CD4-positive, alpha-beta memory T cell (primary cell): ENCODE data around the gene ZNF277. TPM values are rescaled to one million over a fixed set of nuclear protein-coding genes. Genes with fewer than 3 reads are reported as not detected.
"Not testable (repeated sequence)": the region's sequence is repeated elsewhere in the genome, so short reads cannot be mapped to it uniquely, and the experiment has no call there.

Source experiments
- CTCF ChIA-PET: fragments of 350-600 bp; sonication (Branson Sonifier 250); formaldehyde crosslinking; loops from one replicate; lab custom pipeline; 2021; ENCODE audit warnings: inconsistent platforms; ENCODE audit not compliant: partially characterized antibody; lab: Charles Lee
- POLR2A ChIA-PET: fragments of 350-600 bp; sonication (Branson Sonifier 250); formaldehyde crosslinking; loops from one replicate; lab custom pipeline; 2021; ENCODE audit not compliant: partially characterized antibody; lab: Charles Lee
- DNase-seq, 5 donors: peaks; one replicate each; pipeline versions ENCODE4 v3.0.0 to v3.0.0-alpha.2; 2020 to 2022; ENCODE audit warnings: mixed read lengths in 1 of 5
- H3K27ac ChIP-seq: one replicate; pipeline ENCODE4 v1.7.0; 2013; ENCODE audit warnings: low read depth, low read length
- H3K27me3 ChIP-seq: 2 replicates; pipeline ENCODE4 v1.7.0; 2013; ENCODE audit warnings: mild to moderate bottlenecking, low read length, moderate library complexity; ENCODE audit not compliant: insufficient read depth
- H3K36me3 ChIP-seq: 2 replicates; pipeline ENCODE4 v1.7.0; 2013; ENCODE audit warnings: mild to moderate bottlenecking, low read length, moderate library complexity; ENCODE audit not compliant: insufficient read depth
- H3K4me1 ChIP-seq: 2 replicates; pipeline ENCODE4 v1.7.0; 2013; ENCODE audit warnings: mild to moderate bottlenecking, low read length, moderate library complexity; ENCODE audit not compliant: insufficient read depth
- H3K4me3 ChIP-seq, 2 donors: one replicate each; pipeline ENCODE4 v1.7.0; 2013; ENCODE audit warnings: low read length in 2 of 2, mild to moderate bottlenecking in 1 of 2
- H3K9me3 ChIP-seq, 2 donors: one replicate each; pipeline ENCODE4 v1.7.0; 2013; ENCODE audit warnings: low read length in 2 of 2, control low read depth in 1 of 2; ENCODE audit not compliant: control insufficient read depth in 1 of 2
- H3K27ac Mint-ChIP-seq, 7 donors: one replicate each; pipeline ENCODE4 v1.8.0; 2020 to 2021; ENCODE audit warnings: mixed read lengths in 7 of 7, mild to moderate bottlenecking in 6 of 7, inconsistent platforms in 3 of 7, moderate library complexity in 3 of 7
- H3K27me3 Mint-ChIP-seq, 2 donors: one replicate each; pipeline ENCODE4 v1.8.0; 2020 to 2021; ENCODE audit warnings: mixed read lengths in 2 of 2
- H3K36me3 Mint-ChIP-seq, 2 donors: one replicate each; pipeline ENCODE4 v1.8.0; 2020 to 2021; ENCODE audit warnings: mixed read lengths in 2 of 2, inconsistent platforms in 1 of 2, mild to moderate bottlenecking in 1 of 2
- H3K4me1 Mint-ChIP-seq, 4 donors: one replicate each; pipeline ENCODE4 v1.8.0; 2020 to 2021; ENCODE audit warnings: mixed read lengths in 4 of 4, mild to moderate bottlenecking in 1 of 4
- H3K4me3 Mint-ChIP-seq, 8 donors: one replicate each; pipeline ENCODE4 v1.8.0; 2020 to 2021; ENCODE audit warnings: mixed read lengths in 8 of 8, mild to moderate bottlenecking in 7 of 8, moderate library complexity in 6 of 8, inconsistent platforms in 3 of 8
- H3K9me3 Mint-ChIP-seq, 8 donors: one replicate each; pipeline ENCODE4 v1.8.0; 2020 to 2021; ENCODE audit warnings: mixed read lengths in 8 of 8, mild to moderate bottlenecking in 5 of 8, inconsistent platforms in 3 of 8, moderate library complexity in 1 of 8
- intact Hi-C: fragments of 100-400 bp; cut with micrococcal nuclease; formaldehyde crosslinking; loops from one replicate; pipeline ENCODE4 v1.15.1; 2023
- polyA plus RNA-seq, 2 donors: library from polyadenylated mRNA; unstranded; fragments of 300-500 nt; fragmentation: Illumina TruSeq; gene quantifications; one replicate each; pipeline ENCODE4 v1.2.3, GENCODE V29; 2021
- total RNA-seq, 2 experiments: library from RNA; stranded (reverse); gene quantifications; one replicate each; pipeline ENCODE4 v1.2.3, GENCODE V29; 2021

The ZNF277 gene
- total and polyA plus RNA-seq, 4 experiments from 2014 or later, result 19.7 to 31.4 (median 25.9) TPM

DNA sequence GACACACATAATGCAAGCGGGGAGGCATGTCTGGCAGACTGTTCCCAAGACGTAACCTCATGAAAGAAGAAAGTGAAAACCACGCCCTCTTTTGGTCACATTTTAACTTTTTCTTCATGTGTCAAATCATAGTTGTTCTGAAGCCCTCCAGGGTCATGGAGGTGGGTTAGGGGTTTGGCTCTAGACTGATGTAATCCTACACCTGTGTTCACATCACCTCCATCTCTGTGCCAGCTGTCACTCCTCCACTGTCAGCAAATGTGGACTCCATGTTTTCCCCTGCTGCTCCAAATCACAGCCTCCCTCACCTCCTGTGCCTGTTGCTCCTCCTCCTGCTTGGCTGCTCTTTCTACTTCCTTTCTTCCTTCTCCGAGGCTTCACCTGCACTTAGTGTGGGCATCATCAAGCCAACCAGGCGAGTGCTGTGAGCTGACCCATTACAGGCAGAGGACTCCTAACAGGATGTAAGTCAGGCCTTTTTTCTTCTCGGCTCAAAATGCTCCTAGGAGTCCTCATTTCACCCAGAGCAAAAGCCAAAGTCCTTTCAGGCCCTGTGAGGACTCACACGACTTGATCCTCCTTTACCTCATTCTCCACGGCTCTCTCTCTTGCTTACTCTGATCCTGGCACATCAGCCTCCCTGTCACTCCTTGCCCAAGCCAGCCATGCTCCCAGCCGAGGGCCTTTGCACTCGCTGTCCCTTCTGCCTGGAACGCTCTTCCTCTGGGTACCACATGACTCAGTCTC, 177.3 kb downstream of the ZNF277 start:
- Histone ChIP-seq H3K4me1 (no peaks in the 10 kb centered on the region), H3K4me3 (no peak overlapping the region), H3K27me3 (no peaks in the 10 kb centered on the region), H3K36me3 (no peaks in the 10 kb centered on the region), H3K27ac (no peak overlapping the region), H3K9me3 (no peaks in the 10 kb centered on the region)
- Mint-ChIP-seq H3K9me3 (peaks cover 0 to 5% (median 0%) of the 10 kb centered on the region in 8 donors), H3K4me1 (peaks cover 2 to 12% (median 5%) of the 10 kb centered on the region in 4 donors), H3K4me3 (peak overlapping the region in 1 of 8 donors; percentile 1), H3K27ac (peak overlapping the region in 1 of 7 donors; percentile 36), H3K36me3 (no peaks in the 10 kb centered on the region), H3K27me3 (peaks cover 3 to 6% of the 10 kb centered on the region in 2 donors)
- POLR2A ChIA-PET, result no interaction called here
- CTCF ChIA-PET, result interaction anchor here (0.9 to 1.0 kb wide), 2 partner anchors 14 to 20 kb away, joined by 3 read pairs; no protein-coding TSS in a partner anchor
- DNase-seq, result no peak
- intact Hi-C loops, result no loop called here

DNA sequence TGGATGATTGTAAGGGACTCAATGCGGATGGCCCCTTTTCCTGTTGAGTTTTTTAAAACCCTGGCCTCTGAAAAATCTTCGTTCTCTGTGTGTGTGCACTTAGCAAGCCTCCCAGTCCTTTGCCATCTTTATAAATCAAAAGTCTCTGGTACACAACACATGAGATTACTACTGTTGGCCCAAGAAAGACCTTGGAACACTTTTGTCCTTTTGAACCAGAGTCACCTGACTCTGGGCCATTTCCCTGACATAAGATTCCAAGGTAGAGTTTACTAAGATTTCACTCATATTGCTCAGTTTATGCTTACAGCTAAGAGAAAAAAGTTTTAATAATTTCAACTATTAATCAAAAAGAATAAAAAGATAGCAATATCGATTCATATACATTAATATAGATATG, 179.0 kb downstream of the ZNF277 start:
- CTCF ChIA-PET, result no interaction called here
- H3K4me3 Mint-ChIP-seq, result no peak overlapping the region
- intact Hi-C loops, result no loop called here

DNA sequence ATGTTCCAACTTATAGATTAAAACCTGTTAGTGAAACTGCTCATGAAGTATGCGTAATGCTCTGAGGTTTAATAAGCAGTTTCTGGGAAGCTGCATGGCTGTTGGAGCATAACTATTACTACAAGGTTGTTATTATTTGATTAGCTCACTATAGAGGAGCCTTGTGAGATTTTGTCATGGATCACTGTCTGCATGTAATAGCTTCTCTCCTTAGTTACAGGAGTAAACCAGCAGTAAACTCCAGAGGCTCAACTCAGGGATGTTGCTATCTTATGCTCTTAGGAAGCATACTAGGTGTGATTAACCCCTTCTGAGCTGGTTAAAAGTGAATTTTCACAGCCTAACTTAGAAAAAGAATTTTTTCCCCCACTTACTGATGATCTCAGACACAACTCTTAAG, 180.1 kb downstream of the ZNF277 start:
- H3K4me3 Mint-ChIP-seq, result no peak overlapping the region
- H3K4me1 Mint-ChIP-seq, result peaks cover 7 to 18% (median 11%) of the 10 kb centered on the region in 4 donors
- H3K36me3 ChIP-seq, result no peaks in the 10 kb centered on the region
- H3K27me3 Mint-ChIP-seq, result peaks cover 3 to 5% of the 10 kb centered on the region in 2 donors
- H3K4me1 ChIP-seq, result no peaks in the 10 kb centered on the region
- CTCF ChIA-PET, result no interaction called here
- peaks cover 0 to 2% (median 0%) of the 10 kb centered on the region in 8 donors for H3K9me3 Mint-ChIP-seq
- intact Hi-C loops, result no loop called here
- no peak overlapping the region for H3K27ac Mint-ChIP-seq
- H3K27me3 ChIP-seq, result no peaks in the 10 kb centered on the region
- DNase-seq, result no peak
- H3K27ac ChIP-seq, result no peak overlapping the region
- no peaks in the 10 kb centered on the region for H3K9me3 ChIP-seq
- POLR2A ChIA-PET, result no interaction called here
- no peaks in the 10 kb centered on the region for H3K36me3 Mint-ChIP-seq
- H3K4me3 ChIP-seq, result no peak overlapping the region

More for the DNA sequence above, 179.0 kb downstream of the ZNF277 start:
- no peak overlapping the region for H3K4me3 ChIP-seq
- Mint-ChIP-seq H3K27me3 (peaks cover 3 to 5% of the 10 kb centered on the region in 2 donors), H3K9me3 (peaks cover 0 to 5% (median 0%) of the 10 kb centered on the region in 8 donors), H3K27ac (no peak overlapping the region), H3K4me1 (peaks cover 2 to 12% (median 5%) of the 10 kb centered on the region in 4 donors), H3K36me3 (no peaks in the 10 kb centered on the region)
- H3K27ac ChIP-seq, result no peak overlapping the region
- no peaks in the 10 kb centered on the region for H3K27me3 ChIP-seq
- POLR2A ChIA-PET, result no interaction called here
- H3K4me1 ChIP-seq, result no peaks in the 10 kb centered on the region
- no peaks in the 10 kb centered on the region for H3K9me3 ChIP-seq
- no peaks in the 10 kb centered on the region for H3K36me3 ChIP-seq
- no peak for DNase-seq

DNA sequence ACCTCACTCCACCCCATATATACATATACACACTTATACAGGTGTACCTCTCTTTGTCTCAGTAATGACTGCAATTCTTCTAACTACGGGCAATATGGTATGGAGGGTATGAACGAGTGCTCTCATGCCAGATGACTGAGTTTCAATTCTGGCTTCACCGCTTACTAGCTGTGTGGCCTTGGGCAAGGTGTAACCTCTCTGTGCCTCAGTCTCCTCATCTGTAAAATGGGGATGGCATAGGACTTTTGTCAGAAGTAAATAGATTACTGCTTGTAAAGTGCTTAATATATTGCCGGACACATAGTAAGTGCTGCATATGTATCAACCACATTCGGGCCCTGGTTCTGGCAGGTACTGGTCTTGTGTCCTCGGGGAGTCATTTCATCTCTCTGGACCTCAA, 183.7 kb downstream of the ZNF277 start:
- Histone ChIP-seq H3K27ac (no peak overlapping the region), H3K36me3 (no peaks in the 10 kb centered on the region), H3K4me3 (no peak overlapping the region), H3K27me3 (no peaks in the 10 kb centered on the region), H3K4me1 (peaks cover 7% of the 10 kb centered on the region), H3K9me3 (no peaks in the 10 kb centered on the region)
- ChIA-PET CTCF (no interaction called here), POLR2A (no interaction called here)
- Mint-ChIP-seq H3K4me3 (peak overlapping the region in 4 of 8 donors; percentile 25 to 89 (median 82)), H3K27me3 (peaks cover 0 to 5% of the 10 kb centered on the region in 2 donors), H3K36me3 (no peaks in the 10 kb centered on the region), H3K27ac (peak overlapping the region in 1 of 7 donors; percentile 39), H3K9me3 (no peaks in the 10 kb centered on the region), H3K4me1 (peaks cover 8 to 25% (median 17%) of the 10 kb centered on the region in 4 donors)
- intact Hi-C loops, result loop anchor here (2.0 kb wide), 1 partner anchor 183 kb away; the partner anchor contains the start of genes DOCK4 and ZNF277
- DNase-seq, result no peak

DNA sequence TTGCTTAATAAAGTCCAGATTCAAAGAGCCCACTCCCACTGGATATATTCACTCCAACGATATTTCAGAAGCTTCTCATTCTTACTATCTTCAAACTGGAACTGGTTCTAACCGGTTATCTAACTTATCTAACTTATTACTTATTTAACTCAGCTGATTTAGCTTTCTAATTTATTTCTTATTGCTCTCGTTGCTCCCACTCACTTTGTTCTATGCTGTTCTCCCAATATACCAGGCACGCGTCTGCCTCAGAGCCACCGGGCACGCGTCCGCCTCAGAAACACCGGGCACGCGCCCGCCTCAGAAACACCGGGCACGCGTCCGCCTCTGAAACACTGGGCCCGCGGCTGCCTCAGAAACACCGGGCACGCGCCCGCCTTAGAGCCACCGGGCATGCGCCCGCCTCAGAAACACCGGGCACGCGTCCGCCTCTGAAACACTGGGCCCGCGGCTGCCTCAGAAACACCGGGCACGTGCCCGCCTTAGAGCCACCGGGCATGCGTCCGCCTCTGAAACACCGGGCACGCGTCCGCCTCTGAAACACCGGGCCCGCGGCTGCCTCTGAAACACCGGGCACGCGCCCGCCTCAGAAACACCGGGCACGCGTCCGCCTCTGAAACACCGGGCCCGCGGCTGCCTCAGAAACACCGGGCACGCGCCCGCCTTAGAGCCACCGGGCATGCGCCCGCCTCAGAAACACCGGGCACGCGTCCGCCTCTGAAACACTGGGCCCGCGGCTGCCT, 184.8 kb downstream of the ZNF277 start:
- peaks cover 0 to 11% of the 10 kb centered on the region in 2 donors for H3K27me3 Mint-ChIP-seq
- H3K36me3 Mint-ChIP-seq, H3K4me1 ChIP-seq, CTCF ChIA-PET, H3K27me3 ChIP-seq, H3K9me3 Mint-ChIP-seq, H3K36me3 ChIP-seq, H3K9me3 ChIP-seq: not testable (repeated sequence)
- intact Hi-C loops, result loop anchor here (2.0 kb wide), 1 partner anchor 184 kb away; the partner anchor contains the start of genes DOCK4 and ZNF277
- Histone ChIP-seq H3K27ac (peak overlapping the region; percentile 18), H3K4me3 (peak overlapping the region in 1 of 2 donors; percentile 9)
- peak; percentile 57 to 67 (median 64) for DNase-seq
- peak overlapping the region; percentile 77 to 91 (median 87) for H3K4me3 Mint-ChIP-seq
- H3K4me1 Mint-ChIP-seq, result peaks cover 8 to 25% (median 17%) of the 10 kb centered on the region in 4 donors
- H3K27ac Mint-ChIP-seq, result peak overlapping the region; percentile 19 to 92 (median 52)
- POLR2A ChIA-PET, result interaction anchor here (0.9 kb wide), 1 partner anchor 59 kb away, joined by 4 read pairs; the partner anchor contains the start of gene IFRD1

DNA sequence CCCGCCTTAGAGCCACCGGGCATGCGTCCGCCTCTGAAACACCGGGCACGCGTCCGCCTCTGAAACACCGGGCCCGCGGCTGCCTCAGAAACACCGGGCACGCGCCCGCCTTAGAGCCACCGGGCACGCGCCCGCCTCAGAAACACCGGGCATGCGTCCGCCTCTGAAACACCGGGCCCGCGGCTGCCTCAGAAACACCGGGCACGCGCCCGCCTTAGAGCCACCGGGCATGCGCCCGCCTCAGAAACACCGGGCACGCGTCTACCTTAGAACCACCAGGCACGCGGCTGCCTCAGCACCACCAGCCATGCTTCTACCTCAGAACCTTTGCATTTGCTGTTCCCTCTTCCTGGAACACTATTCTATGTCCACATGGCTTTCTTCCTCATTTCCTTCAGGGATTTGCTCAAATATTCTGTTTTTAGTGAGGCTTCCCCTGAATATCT, 185.4 kb downstream of the ZNF277 start:
- H3K36me3 ChIP-seq, CTCF ChIA-PET, H3K9me3 ChIP-seq, H3K27me3 ChIP-seq, H3K9me3 Mint-ChIP-seq, H3K4me1 ChIP-seq, H3K36me3 Mint-ChIP-seq: not testable (repeated sequence)
- peak overlapping the region in 1 of 2 donors; percentile 52 for H3K4me3 ChIP-seq
- H3K27ac Mint-ChIP-seq, result peak overlapping the region; percentile 57 to 91 (median 85)
- POLR2A ChIA-PET, result interaction anchor here (1.4 kb wide), 1 partner anchor 59 kb away, joined by 6 read pairs; the partner anchor contains the start of gene IFRD1
- intact Hi-C loops, result loop anchor here (1.0 to 2.0 kb wide), 2 partner anchors 57 to 185 kb away; partner anchors contain the start of genes DOCK4 and ZNF277
- peak; percentile 73 to 78 (median 76) for DNase-seq
- H3K27me3 Mint-ChIP-seq, result peaks cover 0 to 11% of the 10 kb centered on the region in 2 donors
- peak overlapping the region; percentile 79 to 89 (median 84) for H3K4me3 Mint-ChIP-seq
- peak overlapping the region; percentile 18 for H3K27ac ChIP-seq
- peaks cover 8 to 25% (median 17%) of the 10 kb centered on the region in 4 donors for H3K4me1 Mint-ChIP-seq
